Transverse colon (tissue), 4 donors: ENCODE measurements around the gene UBALD2.

ENCODE experiments used
- CTCF ChIP-seq, 5 experiments: fragments of 200-600 bp in 3 of 5; fragments of 450-650 bp in 2 of 5; sonication (generic) in 3 of 5; IDR thresholded peaks; 1 replicate in 2 of 5; 2 replicates in 3 of 5; pipeline ENCODE4 v1.5.1; 2016 to 2017; ENCODE audit warnings: antibody characterized with exemption in 5 of 5, inconsistent platforms in 3 of 5, mild to moderate bottlenecking in 2 of 5, moderate library complexity in 1 of 5
- POLR2A ChIP-seq: fragments of 450-650 bp; IDR thresholded peaks from one replicate; pipeline ENCODE4 v1.6.1; 2016; ENCODE audit warnings: antibody characterized with exemption, mild to moderate bottlenecking, moderate library complexity
- POLR2AphosphoS5 ChIP-seq, 3 donors: sonication (generic); formaldehyde crosslinking; IDR thresholded peaks; one replicate each; pipeline ENCODE4 v1.6.1; 2016; ENCODE audit warnings: antibody characterized with exemption in 3 of 3

- TF ChIP-seq CTCF (IDR thresholded peaks at IDR 0.05) (no peak), POLR2A (no peak), POLR2AphosphoS5 (IDR thresholded peaks at IDR 0.05) (no peak)
Observed at GRCh38 chr17:76274112-76274956, 9.2 kb downstream of the UBALD2 start.
